Pancreas (tissue), 10 donors: ENCODE results near the gene PNMA8B. TPM values are rescaled to one million over a fixed set of nuclear protein-coding genes. Genes with fewer than 3 reads are reported as not detected.

Experiments
- ATAC-seq, 4 donors: fragments of 200-7000 bp; cut with Tn5 transposase; one replicate each; pipeline versions ENCODE4 v1.8.0 to v1.9.1; 2020; ENCODE audit warnings: mild to moderate bottlenecking in 4 of 4, moderate library complexity in 4 of 4
- DNase-seq, 6 donors: peaks; one replicate each; pipeline ENCODE4 v3.0.0-alpha.2; 2020
- FAIRE-seq: peaks from 2 replicates; lab custom pipeline; 2012; peaks lifted over from hg19 to GRCh38; lab: Jason Lieb, UNC
- H3K27ac ChIP-seq, 4 donors: fragments of 200-600 bp; sonication (generic); 1 replicate in 3 of 4; 2 replicates in 1 of 4; pipeline versions ENCODE4 v1.5.0 to v1.8.0; 2020
- H3K27me3 ChIP-seq, 4 donors: fragments of 200-600 bp; one replicate each; pipeline ENCODE4 v1.8.0; 2021
- H3K36me3 ChIP-seq, 3 donors: fragments of 200-600 bp; sonication (generic) in 1 of 3; one replicate each; pipeline versions ENCODE4 v1.5.0 to v1.8.0; 2020 to 2021
- H3K4me1 ChIP-seq, 3 donors: fragments of 200-600 bp; one replicate each; pipeline ENCODE4 v1.8.0; 2021
- H3K4me3 ChIP-seq, 4 donors: fragments of 200-600 bp; sonication (generic) in 2 of 4; one replicate each; pipeline versions ENCODE4 v1.5.0 to v1.8.0; 2020 to 2021
- H3K9me3 ChIP-seq, 4 donors: fragments of 200-600 bp; one replicate each; pipeline ENCODE4 v1.8.0; 2021
- WGBS, 2 donors: extraction: QIAGEN DNeasy Blood & Tissue Kit; methylation state at CpG; one replicate each; pipeline ENCODE4 v1.1.7; 2013; 5-methylcytosine and 5-hydroxymethylcytosine counted together
- intact Hi-C, 3 donors: fragments of 100-400 bp; cut with DNase I; formaldehyde crosslinking; loops; one replicate each; pipeline versions ENCODE4 v1.11.1 to v1.14.2; 2022
- polyA plus RNA-seq, 2 donors: library from polyadenylated mRNA; stranded (reverse); fragments of 200-250 nt; gene quantifications; one replicate each; pipeline ENCODE4 v1.2.3, GENCODE V29; 2013
- total RNA-seq, 6 donors: library from RNA; stranded (reverse); fragmentation: NEBNext Ultra II Directional in 4 of 6; extraction: Animal tissue kit (Norgen Biotek cat#: 25700) in 4 of 6; gene quantifications; one replicate each; pipeline versions ENCODE4 v1.2.1 to v1.2.4, GENCODE V29; 2021 to 2023
- TF ChIP-seq, protein P1 (sequence below), 4 donors: fragments of 200-600 bp; sonication (generic) in 3 of 4; IDR thresholded peaks; one replicate each; pipeline versions ENCODE4 v1.5.0 to v1.8.0; 2021; ENCODE audit warnings: antibody characterized with exemption in 4 of 4
- donor health status: healthy with polysubstance abuse.
- donor health status: DM: no; HTN: no; CAD: no; lungs with moderate emphysema.
- donor health status: DM: no; HTN: no; CAD: no.
- donor health status: control.
- donor health status: control.
- donor health status: Bipolar disorder and iron deficiency.
- donor health status: DM: yes; HTN: yes; CAD: no.
- donor health status: DM: no; HTN: no; CAD: no.
- donor health status: DM: no; HTN: no; CAD: no.
- donor health status: DM: yes; HTN: yes; CAD: no.

Gene PNMA8B
- total and polyA plus RNA-seq, 8 donors: 0.47 to 1.4 (median 0.90) TPM

DNA sequence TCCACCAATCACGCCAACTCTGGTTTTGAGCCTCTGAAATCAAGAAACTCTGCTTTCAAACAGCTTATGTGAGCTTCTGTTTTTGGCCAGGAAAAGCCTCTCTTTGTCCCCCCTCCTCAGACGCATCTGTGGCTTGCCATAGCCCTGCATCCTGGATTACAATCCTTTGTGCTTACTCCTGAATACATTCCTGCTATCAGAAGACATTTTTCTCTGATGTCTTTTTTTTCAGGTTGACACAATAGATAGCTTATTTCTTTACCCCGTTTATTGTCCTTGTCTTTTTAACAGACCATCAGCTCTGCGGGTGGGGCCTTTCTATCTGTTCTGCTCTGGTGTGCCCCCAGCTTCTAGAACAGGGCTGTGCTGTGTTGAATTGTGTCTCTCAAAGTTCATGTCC is 11.0 kb downstream of the PNMA8B start:
- no peak overlapping the region for H3K27ac ChIP-seq
- H3K4me1 ChIP-seq: peaks cover 0 to 5% (median 5%) of the 10 kb centered on the region in 3 donors
- TF ChIP-seq, protein P1, sequence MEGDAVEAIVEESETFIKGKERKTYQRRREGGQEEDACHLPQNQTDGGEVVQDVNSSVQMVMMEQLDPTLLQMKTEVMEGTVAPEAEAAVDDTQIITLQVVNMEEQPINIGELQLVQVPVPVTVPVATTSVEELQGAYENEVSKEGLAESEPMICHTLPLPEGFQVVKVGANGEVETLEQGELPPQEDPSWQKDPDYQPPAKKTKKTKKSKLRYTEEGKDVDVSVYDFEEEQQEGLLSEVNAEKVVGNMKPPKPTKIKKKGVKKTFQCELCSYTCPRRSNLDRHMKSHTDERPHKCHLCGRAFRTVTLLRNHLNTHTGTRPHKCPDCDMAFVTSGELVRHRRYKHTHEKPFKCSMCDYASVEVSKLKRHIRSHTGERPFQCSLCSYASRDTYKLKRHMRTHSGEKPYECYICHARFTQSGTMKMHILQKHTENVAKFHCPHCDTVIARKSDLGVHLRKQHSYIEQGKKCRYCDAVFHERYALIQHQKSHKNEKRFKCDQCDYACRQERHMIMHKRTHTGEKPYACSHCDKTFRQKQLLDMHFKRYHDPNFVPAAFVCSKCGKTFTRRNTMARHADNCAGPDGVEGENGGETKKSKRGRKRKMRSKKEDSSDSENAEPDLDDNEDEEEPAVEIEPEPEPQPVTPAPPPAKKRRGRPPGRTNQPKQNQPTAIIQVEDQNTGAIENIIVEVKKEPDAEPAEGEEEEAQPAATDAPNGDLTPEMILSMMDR (IDR thresholded peaks at IDR 0.05): no peak
- no peaks in the 10 kb centered on the region for H3K9me3 ChIP-seq
- H3K4me3 ChIP-seq: no peak overlapping the region
- H3K36me3 ChIP-seq: no peaks in the 10 kb centered on the region
- no peak for DNase-seq
- no peaks in the 10 kb centered on the region for H3K27me3 ChIP-seq
- intact Hi-C loops: loop anchor here (5.0 kb wide), 3 partner anchors 82 to 92 kb away; no protein-coding TSS in a partner anchor
- WGBS, 2 donors: 57 to 64% methylated on average over 4 of the region's 4 CpGs
- no peak for ATAC-seq
- no peak for FAIRE-seq

DNA sequence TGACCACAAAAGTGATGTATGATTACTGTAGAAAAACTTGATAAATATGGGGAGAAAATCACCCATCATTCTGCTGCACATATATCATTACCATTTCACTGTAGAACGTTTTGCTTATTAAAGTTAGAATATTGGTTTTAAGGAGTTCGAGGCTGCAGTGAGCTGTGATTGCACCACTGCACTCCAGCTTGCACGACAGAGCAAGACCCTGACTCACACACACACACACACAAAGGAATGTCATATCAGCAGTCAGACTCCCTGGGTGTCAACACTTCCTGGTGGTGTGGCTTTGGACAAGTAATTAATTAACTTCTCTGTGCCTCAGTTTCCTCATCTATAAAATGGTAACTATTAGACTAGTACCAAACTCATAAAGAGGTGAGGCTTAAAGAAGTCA is 13.0 kb downstream of the PNMA8B start:
- Histone ChIP-seq H3K4me3 (no peak overlapping the region), H3K27ac (no peak overlapping the region), H3K4me1 (peaks cover 0 to 4% (median 4%) of the 10 kb centered on the region in 3 donors), H3K27me3 (no peaks in the 10 kb centered on the region), H3K36me3 (no peaks in the 10 kb centered on the region), H3K9me3 (no peaks in the 10 kb centered on the region)
- no peak for DNase-seq
- intact Hi-C loops: no loop called here
- no peak for FAIRE-seq
- no peak for ATAC-seq
- WGBS, 2 donors: 20 to 27% methylated on average over 3 of the region's 3 CpGs
- TF ChIP-seq, protein P1 (IDR thresholded peaks at IDR 0.05): no peak

DNA sequence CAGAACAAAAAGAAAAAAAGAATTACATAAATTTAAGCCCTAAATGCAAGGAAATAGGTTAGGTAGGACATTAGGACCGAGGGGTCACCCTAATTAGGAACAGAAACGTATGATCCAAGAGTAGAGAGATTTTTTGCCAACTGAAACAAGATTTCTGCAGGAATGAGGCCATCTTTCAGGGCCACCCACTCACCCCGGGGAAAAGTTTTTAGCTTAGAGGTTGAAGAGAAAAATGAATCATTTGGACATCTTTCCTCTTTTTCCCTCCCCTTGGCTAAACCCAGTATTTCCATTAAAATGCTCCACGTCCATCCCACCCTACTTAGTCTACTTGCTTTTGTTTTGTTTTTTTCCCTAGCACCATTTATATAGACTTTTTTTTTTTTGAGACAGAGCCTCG is 13.7 kb downstream of the PNMA8B start:
- TF ChIP-seq, protein P1 (IDR thresholded peaks at IDR 0.05): no peak
- DNase-seq: no peak
- H3K27me3 ChIP-seq: no peaks in the 10 kb centered on the region

GRCh38 chr19:46481223-46481848 is 14.3 kb downstream of the PNMA8B start:
- 57 to 70% methylated on average over 16 of the region's 16 CpGs for WGBS, 2 donors
- Histone ChIP-seq H3K27me3 (no peaks in the 10 kb centered on the region), H3K27ac (no peak overlapping the region), H3K36me3 (no peaks in the 10 kb centered on the region), H3K9me3 (no peaks in the 10 kb centered on the region), H3K4me3 (no peak overlapping the region), H3K4me1 (no peaks in the 10 kb centered on the region)
- FAIRE-seq (no peak), DNase-seq (no peak), ATAC-seq (no peak)
- intact Hi-C loops: no loop called here
- TF ChIP-seq, protein P1 (IDR thresholded peaks at IDR 0.05): no peak

More for the DNA sequence above, 13.7 kb downstream of the PNMA8B start:
- Histone ChIP-seq H3K4me3 (no peak overlapping the region), H3K36me3 (no peaks in the 10 kb centered on the region), H3K27ac (no peak overlapping the region), H3K9me3 (no peaks in the 10 kb centered on the region), H3K4me1 (no peaks in the 10 kb centered on the region)
- ATAC-seq: peak in 2 of 4 donors; percentile 30 to 53
- FAIRE-seq: no peak
- intact Hi-C loops: no loop called here
- WGBS, 2 donors: 50 to 69% methylated on average over 5 of the region's 5 CpGs

DNA sequence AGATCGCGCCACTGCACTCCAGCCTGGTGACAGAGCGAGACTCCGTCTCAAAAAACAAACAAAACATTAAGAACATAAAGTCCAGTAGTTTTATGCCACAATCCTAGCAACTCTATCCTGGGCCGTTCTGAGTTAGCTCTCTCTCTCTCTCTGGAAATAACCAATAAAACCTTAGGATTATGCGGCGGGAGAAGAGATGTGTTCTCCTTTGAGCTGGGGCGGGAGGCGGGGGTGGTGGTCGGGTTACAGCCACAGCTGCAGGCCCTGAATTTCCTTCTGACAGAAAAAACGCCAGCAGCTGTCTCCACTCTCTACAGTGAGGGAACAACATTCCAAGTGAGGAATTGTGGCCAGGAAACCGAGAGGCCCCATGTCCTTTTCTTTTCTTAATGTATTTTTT is 15.3 kb downstream of the PNMA8B start:
- intact Hi-C loops: no loop called here
- DNase-seq (no peak), ATAC-seq (peak in 2 of 4 donors; percentile 17 to 61)

More for the DNA sequence above, 15.3 kb downstream of the PNMA8B start:
- WGBS, 2 donors: 49 to 53% methylated on average over 12 of the region's 12 CpGs
- no peaks in the 10 kb centered on the region for H3K9me3 ChIP-seq
- no peaks in the 10 kb centered on the region for H3K4me1 ChIP-seq
- H3K27me3 ChIP-seq: no peaks in the 10 kb centered on the region
- H3K36me3 ChIP-seq: no peaks in the 10 kb centered on the region
- no peak for FAIRE-seq
- no peak overlapping the region for H3K27ac ChIP-seq
- TF ChIP-seq, protein P1 (IDR thresholded peaks at IDR 0.05): no peak
- no peak overlapping the region for H3K4me3 ChIP-seq
